NCI-H69 (cell line): ENCODE measurements around the gene TYW5.
A peak's percentile ranks its signal among the peaks of the same experiment; 100 is the strongest.

Experiments used
- DNase-seq: peaks from one replicate; lab custom pipeline; 2025; lab: John Stamatoyannopoulos, UW

The TYW5 gene

GRCh38 chr2:199955339-199956061 is at the start of gene TYW5, which contains the start of gene MAIP1:
TYW5 (minus strand) TSS chr2:199955491; CDS start chr2:199955470, 21 bp downstream.
MAIP1 (plus strand) TSS chr2:199955582; CDS start chr2:199955799, 217 bp downstream.
- peak; percentile 87 for DNase-seq

DNA sequence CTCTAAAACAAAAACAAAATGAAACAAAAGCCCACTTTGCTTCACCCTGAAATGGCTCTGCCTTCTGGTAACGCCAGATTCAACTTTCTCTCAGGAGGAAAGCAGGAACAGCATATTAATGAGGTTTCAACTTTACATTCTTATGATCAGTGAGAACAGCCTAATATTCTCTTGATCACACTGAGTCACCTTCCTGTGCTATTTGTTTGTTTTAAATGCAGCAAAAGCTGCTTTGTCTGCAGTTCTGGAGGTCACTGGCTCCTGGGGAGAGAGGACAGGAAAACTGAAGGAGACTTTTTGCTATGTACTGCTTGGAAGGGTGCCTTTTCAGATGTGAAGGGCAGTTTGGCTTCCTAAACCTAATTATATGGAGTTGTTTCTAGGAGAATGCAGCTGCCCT is 48.2 kb upstream of the TYW5 start:
- no peak for DNase-seq

GRCh38 chr2:200000444-200001163 is 45.3 kb upstream of the TYW5 start:
- no peak for DNase-seq

GRCh38 chr2:199999166-199999565 is 43.9 kb upstream of the TYW5 start:
- no peak for DNase-seq

GRCh38 chr2:199997296-199997695 is 42.0 kb upstream of the TYW5 start:
- DNase-seq = no peak

DNA sequence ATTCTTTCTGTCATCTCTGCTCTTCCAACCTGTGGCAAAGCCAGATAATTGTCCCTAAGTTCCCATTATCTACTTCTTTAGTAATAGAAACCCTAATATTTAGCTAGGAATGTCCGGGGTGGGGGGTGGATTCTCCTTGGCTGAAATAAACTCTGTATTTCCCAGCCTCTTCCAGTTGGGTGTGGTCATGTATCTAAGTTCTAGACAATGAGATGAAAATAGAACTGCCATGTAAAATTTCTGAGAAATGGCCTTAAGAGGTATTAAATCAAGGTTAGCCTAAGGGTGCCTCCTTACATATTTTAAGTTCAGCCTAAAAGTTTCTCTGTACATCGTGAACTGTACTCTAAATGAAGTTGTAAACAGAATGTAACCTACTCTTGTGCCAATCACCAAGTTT is 39.6 kb upstream of the TYW5 start:
- no peak for DNase-seq

- DNase-seq = no peak
These were observed 39.1 kb upstream of the TYW5 start for GRCh38 chr2:199994371-199994770.

DNA sequence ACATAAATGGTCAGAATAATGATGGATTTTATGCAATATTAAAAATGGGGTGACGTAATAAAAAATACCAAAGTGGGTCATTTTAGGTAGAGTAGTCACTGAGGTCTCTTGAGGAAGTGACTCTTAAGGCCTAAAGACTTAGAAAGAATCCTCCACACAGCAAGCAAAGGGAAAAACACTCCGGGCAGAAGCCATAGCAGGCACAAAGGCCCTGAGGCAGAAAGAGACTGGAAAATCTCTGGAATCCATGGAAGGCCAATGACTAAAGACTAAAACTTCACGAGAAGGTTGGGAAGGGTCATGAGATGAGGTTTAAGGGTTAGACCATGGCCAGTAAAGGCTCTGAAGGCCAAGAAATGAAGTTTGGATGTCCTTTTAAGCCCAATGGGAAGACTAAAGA is 37.0 kb upstream of the TYW5 start:
- DNase-seq = no peak

DNA sequence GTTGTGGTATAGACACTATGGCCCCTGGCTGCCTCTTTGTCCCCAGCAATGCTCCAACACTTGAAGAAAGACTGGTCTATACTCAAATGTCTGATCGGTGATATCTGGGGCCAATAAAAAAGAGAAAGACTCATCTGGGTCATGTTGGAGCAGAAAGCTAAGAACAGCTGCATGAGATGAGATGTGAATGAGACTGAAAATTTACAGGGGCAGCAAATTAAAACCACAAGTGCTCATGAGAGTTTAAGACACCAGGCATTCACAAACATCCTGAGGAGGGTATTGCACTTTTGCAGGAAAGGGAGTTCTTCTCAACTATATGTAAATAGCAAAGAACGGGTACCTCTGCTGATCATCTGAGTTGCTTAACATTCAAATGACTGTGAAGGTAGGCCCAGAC is 36.4 kb upstream of the TYW5 start:
- no peak for DNase-seq

DNA sequence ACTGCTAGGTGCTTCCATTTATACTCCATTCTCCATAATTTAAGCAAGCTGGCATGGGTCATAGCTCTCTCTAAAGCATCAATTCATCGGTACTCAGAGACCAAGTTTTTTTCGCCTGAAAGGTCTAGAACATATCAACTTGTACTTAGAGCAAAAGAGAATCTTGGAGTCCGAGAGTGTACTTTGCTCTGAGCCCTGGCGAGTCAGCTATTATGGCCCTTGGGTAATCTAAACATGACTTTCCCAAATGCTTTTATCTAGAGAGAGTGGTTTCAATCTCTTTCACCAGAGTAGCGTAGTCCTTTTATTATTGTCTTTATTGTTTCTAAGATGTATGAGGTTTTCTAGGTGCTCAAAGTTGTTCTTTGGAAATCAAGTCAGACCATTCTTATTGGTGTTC is 34.5 kb upstream of the TYW5 start:
- no peak for DNase-seq

GRCh38 chr2:199988151-199988550 is 32.9 kb upstream of the TYW5 start:
- no peak for DNase-seq

DNA sequence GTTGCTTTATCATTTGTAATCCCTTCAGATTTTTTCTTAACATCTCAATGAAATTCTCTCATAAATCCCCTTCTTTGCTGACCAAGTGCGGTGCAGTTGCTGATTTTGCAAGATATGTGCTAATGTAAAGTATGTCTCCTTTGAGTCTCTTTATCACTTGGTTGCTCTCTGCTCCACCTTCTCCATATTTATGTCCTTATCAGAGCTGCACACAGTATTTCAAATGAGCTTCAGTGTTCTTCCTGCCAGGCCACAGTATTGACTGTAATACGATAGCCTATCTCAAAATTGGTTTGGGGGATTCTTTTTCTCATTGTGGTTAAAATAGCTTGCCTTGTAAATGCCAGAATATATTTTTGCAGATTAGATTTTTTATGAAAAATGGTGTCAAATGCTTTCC is 32.3 kb upstream of the TYW5 start:
- DNase-seq = no peak

- DNase-seq = peak; percentile 72
These were observed 30.4 kb upstream of the TYW5 start for GRCh38 chr2:199985625-199986207.

DNA sequence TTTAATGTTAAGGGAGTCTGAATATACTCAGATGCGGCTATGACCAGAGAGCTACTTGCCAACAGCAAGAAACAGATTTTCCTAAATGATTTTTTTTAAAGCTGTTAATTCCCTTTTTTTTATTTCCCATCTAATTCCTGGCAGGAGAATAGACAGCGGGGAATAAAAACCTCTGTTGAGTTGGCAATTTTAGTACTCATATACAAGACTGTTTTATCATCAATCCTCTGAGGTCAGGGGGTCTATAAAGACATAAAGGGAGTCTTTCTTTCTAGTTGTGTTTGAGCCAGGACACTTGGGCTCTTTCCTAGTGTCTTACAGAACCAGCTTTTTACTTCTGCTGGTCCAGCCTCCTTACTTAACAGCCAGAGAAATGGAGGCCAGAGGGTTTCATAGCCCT is 29.5 kb upstream of the TYW5 start:
- no peak for DNase-seq

DNA sequence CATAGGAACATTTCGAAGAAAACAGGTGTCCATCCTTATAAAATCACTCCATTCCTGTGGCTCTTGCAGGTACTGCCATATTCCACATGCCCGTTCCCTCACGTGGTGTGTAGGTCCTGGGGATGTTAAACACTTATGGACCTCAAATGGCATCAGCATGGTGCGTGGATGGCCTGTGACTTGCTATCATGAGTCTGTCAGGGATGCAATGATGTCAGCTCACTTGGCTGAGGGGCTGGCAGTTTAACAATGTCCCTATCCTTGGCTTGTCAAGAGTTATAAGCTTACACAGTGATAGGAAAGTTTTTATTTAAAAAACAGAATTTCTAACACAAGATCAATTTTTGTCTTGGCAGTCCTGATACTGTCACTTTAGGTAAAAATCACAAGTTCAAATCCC is 28.9 kb upstream of the TYW5 start:
- DNase-seq = no peak

GRCh38 chr2:199983534-199983933 is 28.2 kb upstream of the TYW5 start:
- DNase-seq = no peak

GRCh38 chr2:199982126-199982843 is 27.0 kb upstream of the TYW5 start:
- DNase-seq = no peak

DNA sequence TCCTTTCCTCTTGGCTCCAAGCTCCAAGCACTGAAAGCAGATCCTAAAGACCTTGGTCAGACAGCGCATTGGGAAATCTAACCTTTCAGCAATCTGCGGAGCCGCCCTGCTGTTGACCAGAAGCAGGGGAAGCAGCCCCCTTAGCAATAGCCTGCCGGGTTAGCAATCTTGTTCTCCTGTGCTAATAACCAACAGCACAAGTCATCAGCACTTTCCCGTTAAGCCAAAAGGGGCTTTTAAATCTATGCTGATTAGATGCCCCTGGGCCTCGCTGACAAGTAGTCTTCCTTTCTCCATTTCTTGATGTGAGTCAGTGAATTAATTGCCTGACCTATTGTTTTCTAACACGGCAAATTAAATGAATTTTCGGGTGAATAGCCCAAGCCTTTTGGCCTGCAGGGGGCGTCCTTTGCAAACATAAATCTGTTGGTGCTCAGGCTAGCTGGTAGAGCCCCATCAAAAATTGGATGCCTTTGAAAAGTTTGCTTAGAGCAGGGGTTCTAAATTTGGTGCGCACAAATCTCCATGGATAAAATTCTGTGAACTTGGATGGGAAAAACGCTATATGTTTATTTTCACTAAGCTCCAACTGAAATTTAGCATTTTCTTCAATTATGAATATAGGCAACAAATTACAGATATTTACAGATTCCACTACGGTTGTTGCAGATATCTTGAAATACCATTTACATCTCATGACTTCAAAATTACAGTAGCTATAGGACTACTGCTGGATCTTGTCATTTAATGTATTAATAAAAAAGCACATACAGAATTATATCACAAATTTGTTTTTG is 24.7 kb upstream of the TYW5 start:
- peak; percentile 71 for DNase-seq

DNA sequence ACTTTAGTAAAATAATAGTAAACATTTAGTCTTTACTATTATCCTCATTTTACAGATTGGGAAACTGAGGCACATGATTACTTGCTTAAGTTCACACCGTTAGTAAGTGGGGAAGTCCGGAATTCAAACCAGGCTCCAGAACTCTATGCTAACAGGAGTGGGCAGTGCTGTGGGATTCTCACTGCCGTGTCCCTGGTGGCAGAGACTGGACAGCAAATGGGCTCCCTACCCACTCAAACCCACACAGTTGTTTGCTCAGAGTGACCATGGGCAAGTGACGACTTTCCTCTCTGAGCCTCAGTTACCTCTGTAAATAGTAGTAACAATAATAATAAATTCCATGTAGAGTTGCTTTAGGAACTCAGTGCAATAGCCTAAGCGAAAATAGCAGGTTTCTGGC is 24.1 kb upstream of the TYW5 start:
- no peak for DNase-seq

- DNase-seq = no peak
These were observed 22.7 kb upstream of the TYW5 start for GRCh38 chr2:199977984-199978415.

DNA sequence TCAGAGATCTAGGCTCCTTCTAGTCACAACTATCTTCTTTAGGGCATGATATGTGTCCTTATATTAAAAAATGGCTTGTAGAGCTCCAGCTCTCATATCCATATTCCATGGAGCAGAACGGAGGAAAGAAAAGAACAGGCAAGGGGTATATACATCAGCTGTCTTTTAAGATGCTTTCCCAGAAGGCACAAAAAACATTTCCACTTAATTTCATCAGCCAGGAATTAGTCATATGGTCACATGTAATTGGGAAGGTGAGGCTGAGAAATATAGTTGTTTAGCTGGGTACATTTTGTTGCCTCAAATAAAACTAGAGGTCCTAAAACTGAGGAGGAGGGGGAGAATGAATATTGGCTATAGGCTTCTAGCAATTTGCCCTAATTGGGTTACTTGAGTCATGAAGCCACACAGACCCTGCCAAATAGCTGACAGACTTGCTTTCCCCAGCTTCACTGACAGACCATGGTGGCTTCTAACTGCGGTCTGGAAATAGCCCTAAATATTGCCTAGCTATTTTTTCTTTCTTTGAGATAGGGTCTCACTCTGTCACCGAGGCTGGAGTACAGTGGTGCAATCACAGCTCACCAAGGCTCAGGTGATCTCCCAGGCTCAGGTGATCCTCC is 20.1 kb upstream of the TYW5 start:
- no peak for DNase-seq
